Erythroblast (primary cell): ENCODE data around the gene GALNT6.

Experiments
- DNase-seq, 2 experiments: peaks; one replicate each; lab custom pipeline; 2025; lab: John Stamatoyannopoulos, UW
- GATA1 ChIP-seq: IDR thresholded peaks from 2 replicates; pipeline ENCODE4 v1.6.1; 2011; ENCODE audit warnings: low read depth, mild to moderate bottlenecking, control low read depth, low read length, moderate library complexity
- POLR2A ChIP-seq: IDR thresholded peaks from 2 replicates; pipeline ENCODE4 v1.6.1; 2011; ENCODE audit warnings: mild to moderate bottlenecking, low read length

Gene GALNT6

DNA sequence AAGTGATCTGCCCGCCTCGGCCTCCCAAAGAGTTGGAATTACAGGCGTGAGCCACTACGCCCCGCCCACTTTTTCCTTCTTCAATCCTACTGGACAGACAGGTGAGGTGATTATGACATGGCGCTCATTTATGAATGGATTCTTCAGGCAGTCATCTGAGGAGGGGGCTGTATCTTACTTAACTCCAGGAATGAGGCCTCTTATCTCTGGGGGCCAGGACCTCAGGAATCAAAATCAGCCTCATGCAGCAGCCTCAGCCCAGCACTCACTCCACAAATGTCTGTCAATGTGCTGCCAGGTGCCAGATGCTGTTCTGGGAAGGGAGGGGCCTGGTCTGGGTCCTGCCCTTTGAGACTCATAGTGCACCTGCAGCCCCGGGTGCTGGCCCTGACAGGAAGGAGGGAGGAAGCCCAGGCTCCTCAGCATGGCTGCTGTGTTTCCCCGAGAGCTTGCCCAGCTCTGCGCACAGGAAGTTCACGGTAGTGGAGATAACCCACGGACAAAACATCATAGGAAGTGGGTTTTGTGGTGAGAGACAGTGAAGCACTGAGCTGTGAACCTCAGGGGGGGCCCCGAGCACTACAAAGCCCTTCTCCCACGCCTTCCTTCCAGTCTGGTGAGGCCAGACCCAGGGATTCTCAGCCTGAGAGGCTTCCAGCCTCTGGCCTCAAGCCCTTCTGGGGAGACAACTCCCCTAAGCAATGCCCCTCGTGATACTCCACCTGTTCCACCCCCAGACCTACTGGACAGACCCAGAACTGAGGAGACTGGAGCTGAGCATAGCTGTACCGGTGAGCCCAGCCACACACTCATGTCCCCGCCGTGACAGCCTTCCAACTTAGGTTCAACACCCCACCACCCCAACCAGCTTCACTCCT is 22.3 kb downstream of the GALNT6 start:
- peak; percentile 67 to 88 for DNase-seq
- TF ChIP-seq POLR2A, result peak; percentile 34
- TF ChIP-seq GATA1, result no peak

- no peak for DNase-seq
- TF ChIP-seq POLR2A, result no peak
- no peak for TF ChIP-seq GATA1
Measured at GRCh38 chr12:51365276-51365675, 25.9 kb downstream of the GALNT6 start.

GRCh38 chr12:51364001-51364400 is 27.2 kb downstream of the GALNT6 start:
- TF ChIP-seq POLR2A (no peak), GATA1 (no peak)

DNA sequence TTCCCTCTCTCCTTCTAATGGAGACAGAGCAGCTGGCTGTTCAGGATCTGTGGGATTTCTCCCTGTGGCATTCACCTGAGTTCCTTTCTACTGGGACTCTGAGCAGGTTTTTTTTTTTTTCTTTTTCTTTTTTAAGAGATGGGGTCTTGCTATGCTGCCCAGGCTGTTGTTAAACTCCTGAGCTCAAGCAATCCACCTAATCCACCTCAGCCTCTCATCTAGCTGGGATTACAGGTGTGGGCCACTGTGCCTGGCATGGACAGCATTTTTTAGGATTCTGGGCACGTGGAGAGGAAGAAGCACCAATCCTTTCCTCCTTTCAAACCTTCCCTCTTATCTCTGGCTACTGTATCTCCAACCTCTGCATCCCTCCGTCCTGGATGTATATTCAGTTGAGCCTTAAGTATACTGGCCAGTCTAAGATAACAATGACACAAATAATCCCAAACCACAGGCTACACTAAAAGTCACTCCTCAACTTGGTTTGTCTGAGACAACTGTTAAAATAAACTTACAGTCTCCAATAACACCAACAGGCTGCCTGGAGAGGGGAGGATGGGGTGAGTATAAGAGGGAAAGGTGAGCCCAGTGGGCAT is 28.4 kb downstream of the GALNT6 start:
- peak in 1 of 2 experiments; percentile 34 for DNase-seq
- TF ChIP-seq GATA1, result no peak
- TF ChIP-seq POLR2A, result no peak

More at GRCh38 chr12:51364001-51364400, 27.2 kb downstream of the GALNT6 start:
- no peak for DNase-seq

- TF ChIP-seq GATA1 (no peak), POLR2A (no peak)
- DNase-seq, result no peak
Measured at GRCh38 chr12:51362307-51362706, 28.9 kb downstream of the GALNT6 start.

DNA sequence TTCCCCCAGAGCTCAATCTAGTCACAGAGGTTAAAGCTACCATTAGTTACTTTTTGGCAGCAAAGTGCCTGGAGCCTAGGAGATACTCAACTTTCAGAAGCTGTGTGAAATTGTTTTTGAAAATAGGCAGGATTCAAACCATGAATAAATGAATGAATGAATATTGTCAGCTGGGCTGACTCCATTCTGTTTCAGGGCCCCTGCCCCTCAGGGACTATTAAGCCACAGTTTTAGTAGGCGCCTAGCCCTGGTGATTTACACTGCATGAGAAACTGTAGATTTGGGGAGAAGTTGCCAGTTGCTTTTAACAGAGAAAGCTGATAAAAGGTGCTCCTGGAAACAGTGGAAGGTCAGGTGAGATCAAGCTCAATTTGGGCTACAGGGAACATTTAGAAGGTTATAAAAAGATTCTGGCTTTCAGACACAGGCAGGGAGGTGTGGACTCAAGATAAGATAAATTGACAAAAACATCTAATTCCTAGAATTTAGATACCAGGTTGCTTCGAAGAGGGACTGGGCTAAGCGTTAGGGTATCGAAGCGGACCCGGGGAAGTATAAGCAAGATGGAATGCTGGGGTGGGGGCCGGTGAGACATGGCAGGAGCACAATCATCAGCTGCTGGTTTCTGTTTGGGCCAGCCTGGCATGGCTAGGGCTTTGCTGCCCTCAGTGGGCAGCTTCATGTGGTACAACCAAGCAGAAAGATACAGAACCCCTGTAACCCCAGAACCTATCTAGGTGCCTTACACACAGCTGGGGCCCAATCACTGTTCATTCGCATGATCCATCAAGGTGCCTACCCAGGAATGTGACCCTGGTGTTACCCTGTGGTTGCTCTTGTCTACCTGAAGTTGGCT is 29.8 kb downstream of the GALNT6 start:
- peak; percentile 27 to 28 for DNase-seq
- TF ChIP-seq POLR2A (no peak), GATA1 (no peak)

- TF ChIP-seq GATA1 (no peak), POLR2A (no peak)
- DNase-seq, result no peak
Measured at GRCh38 chr12:51360315-51360714, 30.9 kb downstream of the GALNT6 start.

- no peak for DNase-seq
- no peak for TF ChIP-seq GATA1
- no peak for TF ChIP-seq POLR2A
Measured at GRCh38 chr12:51359851-51360250, 31.4 kb downstream of the GALNT6 start.

- no peak for DNase-seq
- no peak for TF ChIP-seq POLR2A
- no peak for TF ChIP-seq GATA1
Measured at GRCh38 chr12:51358496-51358895, 32.7 kb downstream of the GALNT6 start.

DNA sequence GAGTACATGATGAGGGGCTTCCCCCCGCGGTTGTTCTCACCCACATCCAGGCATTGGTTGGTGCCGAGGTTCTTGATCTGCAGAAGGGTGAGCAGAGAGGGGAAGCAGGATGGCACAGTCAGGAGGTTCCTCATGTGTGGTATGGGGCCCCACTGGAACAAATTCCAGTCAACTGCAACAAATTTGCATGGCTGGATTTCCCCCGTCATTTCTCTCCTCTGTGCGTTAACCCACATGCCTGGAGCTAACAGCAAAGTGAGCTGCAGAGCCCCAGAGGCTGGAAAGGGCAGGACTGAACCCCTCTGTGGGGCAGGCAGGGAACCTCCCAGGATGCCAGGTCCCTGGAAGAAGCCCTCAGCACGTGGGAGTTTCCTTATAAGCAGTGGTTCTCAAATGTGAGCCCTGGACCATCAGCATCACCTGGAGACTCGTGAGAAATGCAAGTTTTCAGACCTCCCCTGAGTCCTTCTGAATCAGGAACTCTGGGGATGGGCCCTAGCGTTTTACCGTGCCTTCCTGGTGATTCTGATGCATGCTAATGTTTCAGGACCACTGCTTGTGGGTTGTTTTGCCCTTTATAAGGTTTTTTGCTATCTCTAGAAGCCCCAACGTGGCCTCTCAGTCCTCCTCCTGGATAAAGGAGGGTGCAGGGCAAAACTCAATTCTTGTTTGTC is 33.7 kb downstream of the GALNT6 start:
- no peak for TF ChIP-seq POLR2A
- no peak for TF ChIP-seq GATA1
- no peak for DNase-seq

DNA sequence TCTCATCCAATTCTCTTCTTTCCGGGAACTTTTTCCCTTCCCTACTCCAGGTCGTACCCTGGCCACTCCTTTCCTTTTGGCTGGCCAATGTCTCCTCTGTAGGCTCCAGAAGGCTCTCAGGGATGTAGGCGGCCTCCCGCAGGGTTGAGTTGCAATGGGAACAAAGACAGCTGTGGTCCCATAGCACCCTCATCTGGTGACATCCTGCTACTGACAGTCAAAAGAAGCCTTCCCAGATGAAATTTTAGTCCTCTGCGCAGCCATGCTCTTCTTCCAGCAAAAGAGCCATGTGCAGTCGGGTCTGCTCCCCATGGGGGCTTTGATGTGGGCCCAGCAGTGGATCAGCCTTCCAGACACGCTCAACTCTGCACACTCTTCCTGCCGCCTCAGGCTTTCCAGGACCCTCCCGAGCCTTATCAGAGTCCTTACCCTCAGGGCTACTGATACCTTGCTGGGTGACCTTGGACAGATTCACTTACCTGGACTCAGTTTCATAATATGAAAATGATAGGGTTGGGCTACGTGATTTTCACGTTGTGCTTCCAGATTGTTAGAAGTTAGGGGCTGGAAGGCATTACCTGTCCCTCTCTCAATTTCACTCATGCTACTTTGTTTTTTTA is 39.2 kb downstream of the GALNT6 start:
- TF ChIP-seq POLR2A, result no peak
- no peak for TF ChIP-seq GATA1
- peak; percentile 53 to 67 for DNase-seq

- DNase-seq, result no peak
- TF ChIP-seq GATA1, result no peak
- no peak for TF ChIP-seq POLR2A
Measured at GRCh38 chr12:51349026-51349425, 42.2 kb downstream of the GALNT6 start.

DNA sequence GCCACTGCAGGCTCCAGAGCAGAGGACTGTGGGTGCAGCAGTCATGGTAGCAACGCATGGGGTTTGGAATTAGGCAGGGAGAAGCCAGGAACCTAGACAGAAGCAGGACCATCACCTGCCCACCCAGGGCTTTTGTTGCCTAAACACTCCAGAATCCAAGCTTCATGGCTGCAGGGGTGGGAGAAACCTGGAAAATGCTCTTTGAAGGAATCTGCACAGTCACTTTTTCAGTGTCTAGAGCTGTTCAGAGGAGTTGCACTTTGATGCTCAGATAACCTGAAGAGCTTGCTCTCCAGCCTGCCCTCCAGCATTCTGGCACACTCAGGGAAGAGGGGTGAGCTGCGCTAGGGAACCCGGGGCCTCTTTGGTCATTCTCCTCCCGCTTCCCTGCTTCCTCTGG is 43.1 kb downstream of the GALNT6 start:
- no peak for DNase-seq
- TF ChIP-seq POLR2A (no peak), GATA1 (no peak)
